Activated CD8-positive, alpha-beta T cell treated with anti-CD3 and anti-CD28 coated beads for 36 hours (primary cell): ENCODE results near the gene UGT1A3. TPM values are rescaled to one million over a fixed set of nuclear protein-coding genes. Genes with fewer than 3 reads are reported as not detected.
"Not testable (repeated sequence)": the region's sequence is repeated elsewhere in the genome, so short reads cannot be mapped to it uniquely, and the experiment has no call there.

ENCODE experiments used
- ATAC-seq: fragments of 200-7000 bp; cut with Tn5 transposase; one replicate; pipeline ENCODE4 v1.10.0; 2021; ENCODE audit warnings: mild to moderate bottlenecking, moderate library complexity
- CTCF ChIA-PET: fragments of 350-600 bp; sonication (Branson Sonifier 250); formaldehyde crosslinking; loops from one replicate; lab custom pipeline; 2021; ENCODE audit warnings: antibody characterized with exemption; lab: Charles Lee
- POLR2A ChIA-PET: fragments of 350-600 bp; sonication (Branson Sonifier 250); formaldehyde crosslinking; loops from one replicate; lab custom pipeline; 2021; ENCODE audit warnings: antibody characterized with exemption; lab: Charles Lee
- DNase-seq: peaks from one replicate; pipeline ENCODE4 v3.0.0-alpha.2; 2020
- H3K27ac Mint-ChIP-seq: one replicate; pipeline ENCODE4 v1.8.0; 2021; ENCODE audit warnings: mild to moderate bottlenecking, mixed read lengths
- H3K27me3 Mint-ChIP-seq: one replicate; pipeline ENCODE4 v1.8.0; 2021; ENCODE audit warnings: mixed read lengths
- H3K36me3 Mint-ChIP-seq: one replicate; pipeline ENCODE4 v1.8.0; 2021; ENCODE audit warnings: low read depth, mixed read lengths
- H3K4me1 Mint-ChIP-seq: one replicate; pipeline ENCODE4 v1.8.0; 2021; ENCODE audit warnings: low read depth, mixed read lengths
- H3K4me3 Mint-ChIP-seq: one replicate; pipeline ENCODE4 v1.8.0; 2021; ENCODE audit warnings: mild to moderate bottlenecking, moderate library complexity, mixed read lengths
- H3K9me3 Mint-ChIP-seq: one replicate; pipeline ENCODE4 v1.8.0; 2021; ENCODE audit warnings: mixed read lengths
- CTCF ChIP-seq: fragments of 200-600 bp; IDR thresholded peaks from one replicate; pipeline ENCODE4 v1.8.0; 2022; ENCODE audit warnings: antibody characterized with exemption, mild to moderate bottlenecking
- intact Hi-C: fragments of 100-400 bp; cut with micrococcal nuclease; formaldehyde crosslinking; loops from one replicate; pipeline ENCODE4 v1.10.0; 2022
- total RNA-seq, 2 experiments: library from RNA; stranded (reverse); gene quantifications; one replicate each; pipeline ENCODE4 v1.2.3, GENCODE V29; 2021

The UGT1A3 gene
- total RNA-seq, 2 experiments from 2014 or later: not detected

GRCh38 chr2:233747283-233747544, 18.4 kb downstream of the UGT1A3 start:
- TF ChIP-seq CTCF: no peak
- Mint-ChIP-seq H3K9me3 (peaks cover 11% of the 10 kb centered on the region), H3K27me3 (peaks cover 14% of the 10 kb centered on the region), H3K27ac (no peak overlapping the region), H3K4me1 (no peaks in the 10 kb centered on the region), H3K36me3 (no peaks in the 10 kb centered on the region), H3K4me3 (no peak overlapping the region)
- DNase-seq: no peak
- no peak for ATAC-seq
- POLR2A ChIA-PET: interaction anchor here (0.6 kb wide), 1 partner anchor 204 kb away, joined by 3 read pairs; no protein-coding TSS in a partner anchor
- intact Hi-C loops: no loop called here
- CTCF ChIA-PET: no interaction called here

- H3K4me1 Mint-ChIP-seq, CTCF ChIA-PET, ATAC-seq, H3K4me3 Mint-ChIP-seq, intact Hi-C loops, DNase-seq, POLR2A ChIA-PET, H3K36me3 Mint-ChIP-seq, H3K27ac Mint-ChIP-seq: not testable (repeated sequence)
- Mint-ChIP-seq H3K27me3 (peaks cover 14% of the 10 kb centered on the region), H3K9me3 (peaks cover 11% of the 10 kb centered on the region)
Measured at GRCh38 chr2:233750689-233751088, 21.8 kb downstream of the UGT1A3 start.

GRCh38 chr2:233751212-233752009, 22.6 kb downstream of the UGT1A3 start:
- Mint-ChIP-seq H3K9me3 (peaks cover 11% of the 10 kb centered on the region), H3K27me3 (peaks cover 14% of the 10 kb centered on the region)
- DNase-seq, H3K4me3 Mint-ChIP-seq, intact Hi-C loops, H3K36me3 Mint-ChIP-seq, ATAC-seq, H3K27ac Mint-ChIP-seq, CTCF ChIA-PET, H3K4me1 Mint-ChIP-seq, POLR2A ChIA-PET: not testable (repeated sequence)

- intact Hi-C loops: no loop called here
- no peaks in the 10 kb centered on the region for H3K36me3 Mint-ChIP-seq
- H3K4me1 Mint-ChIP-seq: no peaks in the 10 kb centered on the region
- ATAC-seq (no peak), DNase-seq (no peak)
- no peak overlapping the region for H3K27ac Mint-ChIP-seq
- ChIA-PET CTCF (no interaction called here), POLR2A (no interaction called here)
- TF ChIP-seq CTCF: no peak
- peaks cover 8% of the 10 kb centered on the region for H3K9me3 Mint-ChIP-seq
- peaks cover 1% of the 10 kb centered on the region for H3K27me3 Mint-ChIP-seq
- no peak overlapping the region for H3K4me3 Mint-ChIP-seq
Measured at GRCh38 chr2:233754872-233755611, 26.2 kb downstream of the UGT1A3 start.

GRCh38 chr2:233756429-233757081, 27.7 kb downstream of the UGT1A3 start:
- peaks cover 1% of the 10 kb centered on the region for H3K27me3 Mint-ChIP-seq
- H3K27ac Mint-ChIP-seq: no peak overlapping the region
- no peaks in the 10 kb centered on the region for H3K36me3 Mint-ChIP-seq
- no peak for TF ChIP-seq CTCF
- H3K4me3 Mint-ChIP-seq: no peak overlapping the region
- ATAC-seq: no peak
- POLR2A ChIA-PET: no interaction called here
- CTCF ChIA-PET: no interaction called here
- H3K4me1 Mint-ChIP-seq: no peaks in the 10 kb centered on the region
- intact Hi-C loops: no loop called here
- DNase-seq: no peak
- H3K9me3 Mint-ChIP-seq: no peaks in the 10 kb centered on the region
